Neuronal stem cell (in vitro differentiated cells): ENCODE data around the gene MLIP. TPM values are rescaled to one million over a fixed set of nuclear protein-coding genes. Genes with fewer than 3 reads are reported as not detected.

ENCODE experiments used
- DNase-seq: peaks from one replicate; pipeline ENCODE4 v3.0.0-alpha.2; 2013; ENCODE audit warnings: low spot score
- H2AFZ ChIP-seq: one replicate; pipeline ENCODE4 v1.6.1; 2013; ENCODE audit warnings: mild to moderate bottlenecking, low read length, inconsistent platforms
- H2AK5ac ChIP-seq: 2 replicates; pipeline ENCODE4 v1.6.1; 2013; ENCODE audit warnings: low read depth, mild to moderate bottlenecking, inconsistent platforms, low read length, moderate library complexity, mixed read lengths
- H2BK120ac ChIP-seq: 2 replicates; pipeline ENCODE4 v1.6.1; 2013; ENCODE audit warnings: low read depth, mild to moderate bottlenecking, inconsistent platforms, low read length, moderate library complexity, mixed read lengths
- H2BK12ac ChIP-seq: one replicate; pipeline ENCODE4 v1.6.1; 2013; ENCODE audit warnings: low read length, inconsistent platforms
- H2BK15ac ChIP-seq: 2 replicates; pipeline ENCODE4 v1.6.1; 2013; ENCODE audit warnings: mild to moderate bottlenecking, low read length, inconsistent platforms, mixed read lengths
- H2BK5ac ChIP-seq: one replicate; pipeline ENCODE4 v1.6.1; 2013; ENCODE audit warnings: inconsistent platforms, mild to moderate bottlenecking, low read length, moderate library complexity
- H3K14ac ChIP-seq: one replicate; pipeline ENCODE4 v1.6.1; 2013; ENCODE audit warnings: low read length, inconsistent platforms
- H3K18ac ChIP-seq: 2 replicates; pipeline ENCODE4 v1.6.1; 2013; ENCODE audit warnings: low read length, inconsistent platforms
- H3K23ac ChIP-seq: 2 replicates; pipeline ENCODE4 v1.6.1; 2013; ENCODE audit warnings: low read depth, mild to moderate bottlenecking, mixed read lengths, low read length, inconsistent platforms; ENCODE audit not compliant: poor library complexity
- H3K27ac ChIP-seq: replicated peaks from 3 replicates; pipeline ENCODE4 v1.5.1; 2013; ENCODE audit warnings: low read length, inconsistent platforms
- H3K27me3 ChIP-seq, 3 experiments: 2 replicates each; pipeline ENCODE4 v1.6.1; 2013; ENCODE audit warnings: low read length in 3 of 3, mild to moderate bottlenecking in 2 of 3, inconsistent platforms in 1 of 3, low read depth in 1 of 3, mixed read lengths in 1 of 3, moderate library complexity in 1 of 3; ENCODE audit not compliant: control insufficient read depth in 3 of 3, insufficient read depth in 3 of 3
- H3K36me3 ChIP-seq, 2 donors: replicated peaks in 1 of 2; 2 replicates each; pipeline ENCODE4 v1.6.1; 2013; ENCODE audit warnings: low read length in 2 of 2; ENCODE audit not compliant: control insufficient read depth in 2 of 2, insufficient read depth in 2 of 2
- H3K4ac ChIP-seq: 2 replicates; pipeline ENCODE4 v1.6.1; 2013; ENCODE audit warnings: inconsistent platforms, mild to moderate bottlenecking, low read length, moderate library complexity
- H3K4me1 ChIP-seq, 2 donors: 1 replicate in 1 of 2; 2 replicates in 1 of 2; pipeline ENCODE4 v1.6.1; 2013; ENCODE audit warnings: low read length in 2 of 2, low read depth in 1 of 2; ENCODE audit not compliant: control insufficient read depth in 2 of 2, insufficient read depth in 1 of 2
- H3K4me2 ChIP-seq: one replicate; pipeline ENCODE4 v1.6.1; 2013; ENCODE audit warnings: mild to moderate bottlenecking, low read length, inconsistent platforms; ENCODE audit not compliant: insufficient read depth, poor library complexity, severe bottlenecking
- H3K4me3 ChIP-seq, 2 donors: 2 replicates each; pipeline ENCODE4 v1.5.1; 2013; ENCODE audit warnings: low read length in 2 of 2, mild to moderate bottlenecking in 2 of 2, inconsistent platforms in 1 of 2, moderate library complexity in 1 of 2
- H3K79me1 ChIP-seq: one replicate; pipeline ENCODE4 v1.6.1; 2013; ENCODE audit warnings: low read depth, mild to moderate bottlenecking, inconsistent platforms, low read length, moderate library complexity
- H3K9ac ChIP-seq: one replicate; pipeline ENCODE4 v1.6.1; 2013; ENCODE audit warnings: mild to moderate bottlenecking, low read depth, low read length, inconsistent platforms; ENCODE audit not compliant: poor library complexity
- H3K9me3 ChIP-seq, 2 donors: replicated peaks in 1 of 2; 2 replicates each; pipeline versions ENCODE3 to v1.6.1; 2013; ENCODE audit warnings: low read length in 2 of 2, mild to moderate bottlenecking in 2 of 2, inconsistent platforms in 1 of 2, low read depth in 1 of 2, mixed read lengths in 1 of 2, moderate library complexity in 1 of 2; ENCODE audit not compliant: control insufficient read depth in 2 of 2, insufficient read depth in 1 of 2
- H4K8ac ChIP-seq: one replicate; pipeline ENCODE4 v1.6.1; 2013; ENCODE audit warnings: low read depth, mild to moderate bottlenecking, inconsistent platforms, low read length, moderate library complexity
- H4K91ac ChIP-seq: one replicate; pipeline ENCODE4 v1.6.1; 2013; ENCODE audit warnings: low read length, low read depth, mild to moderate bottlenecking, inconsistent platforms; ENCODE audit not compliant: poor library complexity
- WGBS, 2 donors: extraction: QIAGEN DNeasy Blood & Tissue Kit; methylation state at CpG; one replicate each; pipeline ENCODE4 v1.1.7; 2013; ENCODE audit warnings: missing lambda C conversion rate in 2 of 2, mixed read lengths in 1 of 2; ENCODE audit not compliant: insufficient read length in 2 of 2, insufficient replicate concordance in 1 of 2; ENCODE audit errors: extremely low coverage in 2 of 2; 5-methylcytosine and 5-hydroxymethylcytosine counted together
- polyA plus RNA-seq, 2 experiments: library from polyadenylated mRNA; stranded (reverse); fragments of 200-250 nt; gene quantifications; one replicate each; pipeline ENCODE4 v1.2.3, GENCODE V29; 2013

MLIP gene
- polyA plus RNA-seq (2013, experiment 1 of 2), result 0.03 TPM
- polyA plus RNA-seq (2013, experiment 2 of 2), result 0.07 TPM

- Histone ChIP-seq H3K18ac (no peak within 1 kb of the TSS), H3K23ac (no peak within 1 kb of the TSS), H3K27me3 (no peaks in the 10 kb centered on the region), H2AFZ (no peak within 1 kb of the TSS), H3K9me3 (no peaks in the 10 kb centered on the region), H3K27ac (no peak within 1 kb of the TSS), H3K14ac (no peak within 1 kb of the TSS), H2BK120ac (no peak within 1 kb of the TSS), H4K91ac (no peak within 1 kb of the TSS), H3K79me1 (no peaks in the 10 kb centered on the region), H3K4me3 (no peak within 1 kb of the TSS), H4K8ac (no peak within 1 kb of the TSS), H3K9ac (no peak within 1 kb of the TSS), H2BK5ac (no peak within 1 kb of the TSS), H2AK5ac (no peak within 1 kb of the TSS), H3K4me1 (no peaks in the 10 kb centered on the region), H2BK15ac (no peak within 1 kb of the TSS), H3K4me2 (no peak within 1 kb of the TSS), H2BK12ac (no peak within 1 kb of the TSS), H3K36me3 (no peaks in the 10 kb centered on the region), H3K4ac (no peak within 1 kb of the TSS)
- DNase-seq, result peak; percentile 6
- no CpG with 5 or more reads among the region's 10 CpGs for WGBS, 2 donors
Measured at GRCh38 chr6:54111341-54112045, at the start of gene MLIP. Gene MLIP (plus strand): TSS chr6:54111443. CDS start chr6:54111480, 37 bp downstream.

GRCh38 chr6:54063228-54063539 lies 48.1 kb upstream of the MLIP start:
- no peak for DNase-seq
- Histone ChIP-seq H4K91ac (no peak overlapping the region), H3K4me2 (no peak overlapping the region), H3K4me3 (no peak overlapping the region), H3K18ac (no peak overlapping the region), H4K8ac (no peak overlapping the region), H2BK15ac (no peak overlapping the region), H3K27me3 (no peaks in the 10 kb centered on the region), H2AK5ac (no peak overlapping the region), H2BK5ac (no peak overlapping the region), H3K36me3 (no peaks in the 10 kb centered on the region), H2AFZ (no peak overlapping the region), H3K23ac (no peak overlapping the region), H2BK120ac (no peak overlapping the region), H3K14ac (no peak overlapping the region), H3K4ac (no peak overlapping the region), H3K4me1 (peaks cover 0 to 2% of the 10 kb centered on the region in 2 donors), H3K9ac (no peak overlapping the region), H3K9me3 (no peaks in the 10 kb centered on the region), H3K27ac (no peak overlapping the region), H2BK12ac (no peak overlapping the region), H3K79me1 (no peaks in the 10 kb centered on the region)
- no CpG with 5 or more reads among the region's 3 CpGs for WGBS, 2 donors

GRCh38 chr6:54068694-54069093 lies 42.5 kb upstream of the MLIP start:
- Histone ChIP-seq H2AFZ (no peak overlapping the region), H3K18ac (no peak overlapping the region), H3K36me3 (no peaks in the 10 kb centered on the region), H3K9ac (no peak overlapping the region), H2AK5ac (no peak overlapping the region), H3K14ac (no peak overlapping the region), H2BK5ac (no peak overlapping the region), H3K4me2 (no peak overlapping the region), H3K4ac (no peak overlapping the region), H4K91ac (no peak overlapping the region), H2BK12ac (no peak overlapping the region), H3K27ac (no peak overlapping the region), H3K9me3 (no peaks in the 10 kb centered on the region), H2BK120ac (no peak overlapping the region), H4K8ac (no peak overlapping the region), H3K79me1 (no peaks in the 10 kb centered on the region), H3K4me1 (no peaks in the 10 kb centered on the region), H3K23ac (no peak overlapping the region), H3K4me3 (no peak overlapping the region), H2BK15ac (no peak overlapping the region), H3K27me3 (no peaks in the 10 kb centered on the region)
- no CpG with 5 or more reads among the region's 2 CpGs for WGBS, 2 donors
- no peak for DNase-seq

- H3K4ac ChIP-seq, result no peak overlapping the region
- no peak for DNase-seq
- H4K91ac ChIP-seq, result no peak overlapping the region
- H2AK5ac ChIP-seq, result no peak overlapping the region
- no peak overlapping the region for H2BK120ac ChIP-seq
- no peaks in the 10 kb centered on the region for H3K4me1 ChIP-seq
- H3K14ac ChIP-seq, result no peak overlapping the region
- no peak overlapping the region for H3K9ac ChIP-seq
- no CpG with 5 or more reads among the region's 3 CpGs for WGBS, 2 donors
- no peak overlapping the region for H3K27ac ChIP-seq
- no peaks in the 10 kb centered on the region for H3K36me3 ChIP-seq
- H2BK5ac ChIP-seq, result no peak overlapping the region
- H2BK12ac ChIP-seq, result no peak overlapping the region
- no peaks in the 10 kb centered on the region for H3K27me3 ChIP-seq
- H2AFZ ChIP-seq, result no peak overlapping the region
- no peak overlapping the region for H3K18ac ChIP-seq
- no peak overlapping the region for H2BK15ac ChIP-seq
- H3K79me1 ChIP-seq, result no peaks in the 10 kb centered on the region
- no peak overlapping the region for H3K23ac ChIP-seq
- no peak overlapping the region for H3K4me3 ChIP-seq
- H4K8ac ChIP-seq, result no peak overlapping the region
- H3K9me3 ChIP-seq, result no peaks in the 10 kb centered on the region
- no peak overlapping the region for H3K4me2 ChIP-seq
Measured at GRCh38 chr6:54070025-54070424, 41.2 kb upstream of the MLIP start.
